ENCODE results near the gene ALK.

ALK gene

DNA sequence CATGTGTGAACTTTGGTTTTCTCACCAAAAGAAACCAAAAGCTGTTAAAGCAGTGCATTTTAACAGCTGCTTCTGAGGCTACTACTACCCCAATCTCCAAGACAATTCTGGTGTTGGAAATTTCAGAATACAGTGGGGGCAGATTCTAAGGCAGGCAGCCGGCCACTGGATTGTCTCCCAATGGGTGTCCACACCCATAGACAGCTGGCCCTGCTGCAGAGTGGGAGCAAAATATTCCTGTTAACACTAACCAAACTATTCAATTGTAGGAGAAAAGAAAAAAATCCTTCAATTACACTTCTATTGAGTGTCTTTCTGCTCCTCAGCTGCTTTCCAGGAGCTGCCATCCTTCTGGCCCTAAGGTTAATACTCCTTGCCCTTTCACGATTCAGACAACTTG is 223.7 kb downstream of the ALK start:
- Histone ChIP-seq H3K79me2 (ENCODE audit: insufficient read depth, low read depth) (no peaks in the 10 kb centered on the region), H3K4me2 (no peak overlapping the region), H3K4me3 (IDR thresholded peaks at IDR 0.05; ENCODE audit: insufficient read depth, low read depth, low read length) (no peak overlapping the region), H3K4me1 (ENCODE audit: low read depth, poor library complexity, severe bottlenecking) (no peaks in the 10 kb centered on the region), H4K20me1 (ENCODE audit: insufficient read depth) (no peaks in the 10 kb centered on the region), H3K36me3 (ENCODE audit: insufficient read depth) (no peaks in the 10 kb centered on the region), H3K9ac (no peak overlapping the region), H2AFZ (ENCODE audit: low read depth) (no peak overlapping the region), H3K27ac (no peak overlapping the region), H3K27me3 (ENCODE audit: insufficient read depth, low read depth) (no peaks in the 10 kb centered on the region)
- TF ChIP-seq, protein P1, sequence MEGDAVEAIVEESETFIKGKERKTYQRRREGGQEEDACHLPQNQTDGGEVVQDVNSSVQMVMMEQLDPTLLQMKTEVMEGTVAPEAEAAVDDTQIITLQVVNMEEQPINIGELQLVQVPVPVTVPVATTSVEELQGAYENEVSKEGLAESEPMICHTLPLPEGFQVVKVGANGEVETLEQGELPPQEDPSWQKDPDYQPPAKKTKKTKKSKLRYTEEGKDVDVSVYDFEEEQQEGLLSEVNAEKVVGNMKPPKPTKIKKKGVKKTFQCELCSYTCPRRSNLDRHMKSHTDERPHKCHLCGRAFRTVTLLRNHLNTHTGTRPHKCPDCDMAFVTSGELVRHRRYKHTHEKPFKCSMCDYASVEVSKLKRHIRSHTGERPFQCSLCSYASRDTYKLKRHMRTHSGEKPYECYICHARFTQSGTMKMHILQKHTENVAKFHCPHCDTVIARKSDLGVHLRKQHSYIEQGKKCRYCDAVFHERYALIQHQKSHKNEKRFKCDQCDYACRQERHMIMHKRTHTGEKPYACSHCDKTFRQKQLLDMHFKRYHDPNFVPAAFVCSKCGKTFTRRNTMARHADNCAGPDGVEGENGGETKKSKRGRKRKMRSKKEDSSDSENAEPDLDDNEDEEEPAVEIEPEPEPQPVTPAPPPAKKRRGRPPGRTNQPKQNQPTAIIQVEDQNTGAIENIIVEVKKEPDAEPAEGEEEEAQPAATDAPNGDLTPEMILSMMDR (conservative IDR thresholded peaks at IDR 0.05; ENCODE audit: low read depth, low read length) = no peak

DNA sequence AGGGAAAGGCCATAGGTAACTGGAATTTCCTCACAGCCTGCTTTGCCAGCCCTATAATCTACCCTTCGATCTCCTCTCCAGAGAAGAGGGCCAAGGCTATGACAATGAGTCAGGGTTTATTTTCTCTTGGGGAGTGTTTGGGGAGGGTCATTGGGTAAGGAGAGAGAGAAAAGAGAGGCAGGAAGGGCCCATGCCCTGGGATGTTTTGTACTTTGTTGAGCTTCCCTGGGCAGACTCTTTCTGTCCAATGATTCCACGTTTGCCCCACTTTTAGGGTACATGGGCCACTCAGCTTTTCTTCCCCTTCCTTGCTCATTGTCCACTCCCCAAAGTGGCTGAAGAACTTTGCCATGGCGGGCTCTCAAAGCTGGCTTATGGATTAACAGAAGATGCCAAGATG is 224.2 kb downstream of the ALK start:
- Histone ChIP-seq H3K27me3 (ENCODE audit: insufficient read depth, low read depth) (no peaks in the 10 kb centered on the region), H3K27ac (no peak overlapping the region), H3K79me2 (ENCODE audit: insufficient read depth, low read depth) (no peaks in the 10 kb centered on the region), H3K9ac (no peak overlapping the region), H2AFZ (ENCODE audit: low read depth) (no peak overlapping the region), H3K4me3 (IDR thresholded peaks at IDR 0.05; ENCODE audit: insufficient read depth, low read depth, low read length) (no peak overlapping the region), H3K36me3 (ENCODE audit: insufficient read depth) (no peaks in the 10 kb centered on the region), H3K4me2 (no peak overlapping the region), H4K20me1 (ENCODE audit: insufficient read depth) (no peaks in the 10 kb centered on the region), H3K4me1 (ENCODE audit: low read depth, poor library complexity, severe bottlenecking) (no peaks in the 10 kb centered on the region)
- TF ChIP-seq, protein P1 (conservative IDR thresholded peaks at IDR 0.05; ENCODE audit: low read depth, low read length) = no peak

DNA sequence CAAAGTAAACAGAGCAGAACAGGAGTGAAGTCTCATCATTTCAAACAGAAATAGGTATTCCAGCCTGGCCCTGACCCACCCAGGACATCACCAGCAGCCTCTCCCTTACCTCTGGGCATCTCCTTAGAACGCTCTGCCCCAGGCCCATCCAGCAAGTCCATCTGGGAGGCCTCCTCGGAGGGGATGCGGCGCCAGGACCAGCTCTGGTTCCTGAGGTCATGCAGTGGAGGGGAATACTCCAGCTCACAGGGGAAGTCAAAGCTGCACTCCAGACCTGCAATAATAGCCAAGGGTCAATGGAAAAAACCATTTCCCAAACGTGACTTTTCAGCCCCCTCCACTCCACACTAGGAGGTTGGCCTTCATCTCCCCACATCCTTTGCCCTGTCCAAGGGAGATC is 226.6 kb downstream of the ALK start:
- H3K4me3 ChIP-seq (IDR thresholded peaks at IDR 0.05; ENCODE audit: insufficient read depth, low read depth, low read length) = no peak overlapping the region
- no peaks in the 10 kb centered on the region for H3K36me3 ChIP-seq (ENCODE audit: insufficient read depth)
- H4K20me1 ChIP-seq (ENCODE audit: insufficient read depth) = no peaks in the 10 kb centered on the region
- H3K9ac ChIP-seq = no peak overlapping the region
- TF ChIP-seq, protein P1 (conservative IDR thresholded peaks at IDR 0.05; ENCODE audit: low read depth, low read length) = no peak
- H3K4me2 ChIP-seq = no peak overlapping the region
- no peaks in the 10 kb centered on the region for H3K79me2 ChIP-seq (ENCODE audit: insufficient read depth, low read depth)
- H3K4me1 ChIP-seq (ENCODE audit: low read depth, poor library complexity, severe bottlenecking) = no peaks in the 10 kb centered on the region
- H3K27ac ChIP-seq = no peak overlapping the region
- H3K27me3 ChIP-seq (ENCODE audit: insufficient read depth, low read depth) = no peaks in the 10 kb centered on the region
- H2AFZ ChIP-seq (ENCODE audit: low read depth) = no peak overlapping the region

DNA sequence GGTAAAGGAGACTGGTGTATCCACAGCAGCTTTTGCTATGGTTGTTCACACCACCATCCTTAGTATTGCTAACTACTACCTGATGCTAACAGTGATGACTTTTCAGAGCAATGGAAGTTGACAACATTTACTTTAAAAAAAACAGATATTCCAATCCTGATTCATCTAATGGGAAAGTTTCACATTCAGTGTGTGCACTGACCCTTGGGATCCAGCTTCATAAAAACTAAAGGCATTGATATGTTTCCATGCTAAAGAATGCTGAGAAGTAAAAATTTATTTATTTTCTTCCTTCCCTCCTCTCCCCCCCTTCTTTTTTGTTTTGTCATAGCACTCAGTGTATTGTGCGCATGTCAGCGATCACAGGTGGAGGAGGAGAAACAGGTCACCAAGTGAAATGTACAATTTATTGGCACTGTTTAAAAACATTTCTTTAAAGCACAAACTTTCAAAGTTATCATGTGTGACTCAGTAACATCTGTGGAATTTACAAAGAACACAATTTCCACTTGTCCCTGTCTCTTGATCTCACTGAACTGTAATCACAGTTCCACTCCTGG is 229.9 kb downstream of the ALK start:
- no peaks in the 10 kb centered on the region for H3K4me1 ChIP-seq (ENCODE audit: low read depth, poor library complexity, severe bottlenecking)
- no peaks in the 10 kb centered on the region for H3K36me3 ChIP-seq (ENCODE audit: insufficient read depth)
- H3K27ac ChIP-seq = no peak overlapping the region
- TF ChIP-seq, protein P1 (conservative IDR thresholded peaks at IDR 0.05; ENCODE audit: low read depth, low read length) = no peak
- H3K79me2 ChIP-seq (ENCODE audit: insufficient read depth, low read depth) = no peaks in the 10 kb centered on the region
- H4K20me1 ChIP-seq (ENCODE audit: insufficient read depth) = no peaks in the 10 kb centered on the region
- H3K4me3 ChIP-seq (IDR thresholded peaks at IDR 0.05; ENCODE audit: insufficient read depth, low read depth, low read length) = no peak overlapping the region
- no peak overlapping the region for H3K9ac ChIP-seq
- H3K27me3 ChIP-seq (ENCODE audit: insufficient read depth, low read depth) = no peaks in the 10 kb centered on the region
- no peak overlapping the region for H3K4me2 ChIP-seq
- no peak overlapping the region for H2AFZ ChIP-seq (ENCODE audit: low read depth)
